Smooth muscle cell of trachea (primary cell): ENCODE measurements around the gene GPR61. TPM values are rescaled to one million over a fixed set of nuclear protein-coding genes. Genes with fewer than 3 reads are reported as not detected.

Experiments
- total RNA-seq: library from RNA; depleted of rRNA; stranded (reverse); fragments of >200 nt; gene quantifications from 2 replicates; pipeline ENCODE4 v1.2.1, GENCODE V29; 2014

GPR61 gene, protein sequence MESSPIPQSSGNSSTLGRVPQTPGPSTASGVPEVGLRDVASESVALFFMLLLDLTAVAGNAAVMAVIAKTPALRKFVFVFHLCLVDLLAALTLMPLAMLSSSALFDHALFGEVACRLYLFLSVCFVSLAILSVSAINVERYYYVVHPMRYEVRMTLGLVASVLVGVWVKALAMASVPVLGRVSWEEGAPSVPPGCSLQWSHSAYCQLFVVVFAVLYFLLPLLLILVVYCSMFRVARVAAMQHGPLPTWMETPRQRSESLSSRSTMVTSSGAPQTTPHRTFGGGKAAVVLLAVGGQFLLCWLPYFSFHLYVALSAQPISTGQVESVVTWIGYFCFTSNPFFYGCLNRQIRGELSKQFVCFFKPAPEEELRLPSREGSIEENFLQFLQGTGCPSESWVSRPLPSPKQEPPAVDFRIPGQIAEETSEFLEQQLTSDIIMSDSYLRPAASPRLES
- under 0.01 TPM in 1 of 2 replicates, not detected in the other for total RNA-seq

DNA sequence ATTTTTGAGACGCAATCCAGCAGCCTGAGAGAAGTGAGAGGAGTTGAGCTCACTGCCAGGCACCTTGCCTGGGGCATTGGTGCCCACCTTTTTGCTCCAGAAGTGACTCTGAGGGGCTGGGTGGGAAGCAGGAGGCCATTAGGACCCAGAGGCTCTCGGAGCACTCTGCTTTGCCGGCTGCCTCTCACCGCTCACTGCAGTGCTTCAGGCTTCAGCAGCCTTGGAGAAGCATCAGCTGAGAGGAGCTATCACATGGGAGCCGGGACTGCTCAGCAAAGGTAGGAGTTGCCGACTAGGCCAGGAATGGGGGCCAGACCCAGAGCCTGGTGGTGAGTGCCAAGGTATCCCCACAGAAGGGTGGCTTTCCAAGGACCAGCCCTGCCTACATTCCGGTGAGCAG is at the start of gene GPR61:
TSS of gene GPR61 (plus strand) at position 197 of the 400 bp plus-strand sequence. CDS start 3,151 bp downstream, outside the sequence.

DNA sequence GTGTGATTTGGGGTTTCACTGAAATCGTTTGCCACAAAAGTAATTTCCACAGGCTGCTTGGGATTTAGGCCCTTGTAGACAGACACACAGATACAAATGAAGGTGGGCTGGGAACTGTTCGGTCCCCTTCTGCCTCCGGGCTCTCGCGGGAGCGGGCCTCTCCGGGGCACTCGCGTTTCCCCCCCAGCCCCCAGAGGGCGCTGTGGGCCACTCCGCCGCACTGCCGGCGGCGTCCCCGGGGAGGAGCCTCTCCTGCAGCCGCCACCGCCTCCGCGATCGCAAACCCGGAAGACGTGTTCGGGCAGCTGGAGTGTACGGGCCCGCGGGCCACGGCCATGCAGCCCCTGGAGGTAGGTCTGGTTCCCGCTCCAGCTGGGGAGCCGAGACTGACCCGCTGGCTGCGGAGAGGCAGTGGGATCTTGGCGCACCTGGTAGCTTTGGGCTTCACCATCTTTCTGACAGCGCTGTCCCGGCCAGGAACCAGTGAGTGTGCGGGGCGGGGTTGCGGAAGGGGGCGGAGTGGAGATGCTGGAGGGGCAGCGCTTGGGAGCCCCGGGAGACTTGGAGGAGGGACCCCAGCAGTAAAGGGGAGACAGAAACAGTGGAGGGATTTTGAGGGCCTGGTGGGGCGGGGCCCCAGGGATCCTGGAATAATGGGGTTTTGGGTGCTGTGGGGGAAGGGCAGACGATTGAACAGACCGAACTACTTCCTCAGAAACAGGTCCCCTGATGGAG is 45.7 kb upstream of the GPR61 start, which contains the start of gene CYB561D1:
TSS of gene CYB561D1 (plus strand) at position 290 of the 735 bp plus-strand sequence. CDS start at position 336, 46 bp downstream.

DNA sequence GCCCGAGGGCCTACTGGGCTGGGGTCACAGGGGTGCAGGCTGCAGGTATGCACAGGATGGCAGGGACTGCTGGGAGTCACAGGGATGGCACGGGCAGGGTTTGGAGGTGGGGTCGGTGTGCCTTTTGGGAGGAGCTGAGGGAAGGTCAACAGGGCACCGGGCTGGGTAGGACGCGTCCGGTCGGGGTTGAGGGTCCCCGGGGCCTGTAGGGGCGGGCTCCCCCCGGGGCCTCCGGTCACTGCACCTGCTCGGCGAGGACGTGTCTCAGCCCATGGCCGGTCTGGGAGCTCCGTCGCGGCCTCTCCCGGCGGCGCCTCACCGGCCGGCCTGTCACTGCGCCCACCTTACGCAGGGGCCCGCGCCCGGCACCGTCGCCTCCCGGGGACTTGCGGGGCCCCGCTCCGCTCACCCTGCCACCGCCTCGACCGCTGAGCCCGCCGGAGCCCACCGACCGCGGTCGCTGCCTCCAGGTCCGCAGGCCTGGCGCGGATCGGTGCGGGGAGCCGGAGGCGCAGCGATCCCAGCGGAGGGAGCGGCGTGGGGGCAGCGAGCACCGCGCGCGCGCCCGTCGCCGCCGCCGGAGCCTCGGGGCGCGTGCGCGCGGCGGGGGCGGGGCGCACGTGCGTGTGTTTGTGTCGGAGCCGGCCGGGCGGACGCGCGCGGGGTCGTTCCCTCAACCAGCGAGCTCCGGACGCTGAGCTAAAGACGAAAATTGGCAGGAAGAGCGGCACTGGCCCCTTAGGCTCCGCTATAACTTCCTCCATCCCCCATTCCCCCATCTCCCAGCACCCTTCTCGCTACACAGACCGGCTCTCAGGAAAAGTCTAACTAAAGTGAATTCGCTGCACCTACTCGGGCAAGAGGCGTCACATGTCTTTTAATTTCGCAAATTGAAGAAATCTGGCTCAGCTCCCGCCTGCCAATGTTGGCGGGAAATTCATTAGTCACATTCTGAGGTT is 30.2 kb upstream of the GPR61 start, which contains the start of gene AMIGO1:
TSS of gene AMIGO1 (minus strand) at position 552 of the 959 bp plus-strand sequence. CDS start 815 bp downstream, outside the sequence.

DNA sequence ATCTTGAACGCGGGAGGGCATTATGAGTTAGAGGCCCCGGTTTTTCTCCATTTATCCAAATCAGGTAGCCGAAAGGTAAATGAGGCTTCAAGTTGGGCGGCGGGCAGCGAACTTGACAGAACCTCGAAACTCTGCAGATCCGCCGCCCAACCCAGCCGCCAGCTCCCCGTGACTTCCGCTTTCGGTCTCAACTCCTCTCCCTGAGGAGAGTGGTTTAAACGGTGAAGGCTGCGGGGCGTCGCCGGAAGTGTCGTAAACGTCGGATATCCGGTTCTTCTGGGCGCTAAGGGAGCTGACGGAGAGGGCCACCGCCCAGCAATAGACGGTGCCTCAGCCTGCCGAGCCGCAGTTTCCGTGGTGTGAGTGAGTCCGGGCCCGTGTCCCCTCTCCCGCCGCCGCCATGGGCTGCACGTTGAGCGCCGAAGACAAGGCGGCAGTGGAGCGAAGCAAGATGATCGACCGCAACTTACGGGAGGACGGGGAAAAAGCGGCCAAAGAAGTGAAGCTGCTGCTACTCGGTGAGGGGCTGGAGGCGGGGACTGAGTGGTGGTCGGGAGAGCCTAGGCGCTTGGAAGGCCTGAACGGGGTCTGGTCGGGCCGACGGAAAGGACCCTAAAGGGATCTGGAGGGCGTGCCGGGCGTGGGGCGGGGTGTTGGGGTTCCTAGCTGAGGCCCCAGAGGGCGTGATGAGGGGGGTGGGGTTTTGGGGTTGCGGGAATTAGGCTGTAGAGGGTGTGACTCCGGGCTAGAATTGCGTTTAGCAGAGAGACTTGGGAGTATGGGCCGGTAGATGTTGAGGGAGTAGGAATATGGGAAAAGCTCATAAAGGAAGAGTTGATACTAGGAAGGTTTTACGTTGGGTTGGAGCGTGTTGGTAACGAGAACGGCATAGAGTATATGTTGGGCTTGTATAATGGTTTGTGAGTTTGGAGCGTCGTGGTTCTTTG is 8.9 kb downstream of the GPR61 start, which contains the start of gene GNAI3:
TSS of gene GNAI3 (plus strand) at position 295 of the 947 bp plus-strand sequence. CDS start at position 401, 106 bp downstream.

Other genes starting within 250 kb of the GPR61 start
- gene MYBPHL, start 232.9 kb upstream of the GPR61 start, total RNA-seq: not detected in 2 replicates
- 8.9 and 9.6 TPM in 2 replicates for gene SORT1, start 142.0 kb upstream of the GPR61 start, total RNA-seq
- 30.4 and 60.2 TPM in 2 replicates for gene PSMA5, start 113.4 kb upstream of the GPR61 start, total RNA-seq
- gene SYPL2, start 73.3 kb upstream of the GPR61 start, total RNA-seq: 0.29 and 1.2 TPM in 2 replicates
- 1.7 and 3.3 TPM in 2 replicates for gene ATXN7L2, start 56.0 kb upstream of the GPR61 start, total RNA-seq
- 6.4 and 6.8 TPM in 2 replicates for gene CYB561D1, start 45.8 kb upstream of the GPR61 start, total RNA-seq
- gene AMIGO1, start 30.1 kb upstream of the GPR61 start, total RNA-seq: 1.0 and 3.6 TPM in 2 replicates
- 13.6 and 21.8 TPM in 2 replicates for gene GNAI3, start 8.7 kb downstream of the GPR61 start, total RNA-seq
- 0.17 and 0.29 TPM in 2 replicates for gene GNAT2, start 79.7 kb downstream of the GPR61 start, total RNA-seq
- gene AMPD2, start 80.0 kb downstream of the GPR61 start, total RNA-seq: 66.3 and 91.5 TPM in 2 replicates
- gene GSTM4, start 116.2 kb downstream of the GPR61 start, total RNA-seq: 23.5 and 28.2 TPM in 2 replicates
- gene GSTM2, start 128.2 kb downstream of the GPR61 start, total RNA-seq: 26.3 and 50.8 TPM in 2 replicates
- gene GSTM1, start 147.9 kb downstream of the GPR61 start, total RNA-seq: 0.15 and 25.1 TPM in 2 replicates
- gene GSTM5, start 172.4 kb downstream of the GPR61 start, total RNA-seq: 6.4 and 34.2 TPM in 2 replicates
- 59.6 and 142 TPM in 2 replicates for gene GSTM3, start 201.2 kb downstream of the GPR61 start, total RNA-seq
- gene EPS8L3, start 224.1 kb downstream of the GPR61 start, total RNA-seq: not detected in 2 replicates